ENCODE measurements around the gene TMEM161A.
A peak's percentile ranks its signal among the peaks of the same experiment; 100 is the strongest.

The TMEM161A gene

DNA sequence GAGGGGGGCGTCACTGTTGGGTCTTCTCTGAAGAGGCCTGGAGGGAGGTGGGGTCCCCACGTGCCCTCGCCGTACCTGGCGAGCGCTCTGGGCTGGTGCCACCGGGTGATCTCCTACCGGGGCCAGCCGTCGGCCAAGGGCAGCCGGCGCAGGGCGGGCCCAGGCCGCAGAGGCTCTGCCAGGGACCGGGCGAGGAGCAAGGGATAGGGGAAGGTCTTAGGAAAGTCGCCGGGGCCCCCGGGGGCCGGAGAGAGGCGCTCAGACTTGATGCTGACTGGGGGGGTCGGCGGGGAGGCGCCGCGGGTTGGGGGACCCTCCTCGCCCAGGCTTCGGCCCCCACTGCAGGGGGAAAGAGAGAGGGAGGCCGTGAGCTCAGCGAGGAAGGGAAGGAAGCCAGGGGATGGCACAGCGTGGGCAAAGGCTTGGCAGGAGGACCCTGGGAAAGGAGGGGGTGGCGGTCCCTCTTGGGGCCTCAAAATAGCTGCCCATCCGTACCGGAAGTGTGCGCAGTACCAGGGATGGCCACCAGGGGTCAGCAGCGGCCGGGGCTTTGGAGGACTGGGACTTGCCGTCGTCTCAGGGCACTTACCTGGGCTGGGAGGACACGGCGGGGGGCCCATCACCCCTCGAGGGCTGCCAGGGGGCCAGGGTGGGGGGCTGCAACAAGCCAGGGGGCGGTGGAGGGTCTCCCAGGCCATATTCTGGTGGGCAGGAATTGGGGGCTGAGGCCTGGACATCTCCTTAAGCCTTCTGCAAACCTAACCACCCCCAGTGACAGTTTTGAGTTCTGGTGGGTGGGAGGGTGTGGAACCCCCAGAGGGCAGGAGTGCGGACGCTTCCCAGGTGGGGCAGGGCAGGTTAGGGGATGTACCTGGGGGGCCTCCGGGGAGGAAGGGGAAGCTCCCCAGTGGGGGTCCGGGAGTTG is 7.7 kb upstream of the TMEM161A start (continued):
- no peak for TF ChIP-seq PRDM1 (tag by site-specific recombination; IDR thresholded peaks at IDR 0.05)
- TF ChIP-seq ZNF426 (tag by site-specific recombination; IDR thresholded peaks at IDR 0.05): no peak
- TF ChIP-seq ZNF202 (tag by site-specific recombination; IDR thresholded peaks at IDR 0.05; ENCODE audit: borderline replicate concordance): no peak
- no peak for TF ChIP-seq KLF7 (tag by site-specific recombination; IDR thresholded peaks at IDR 0.05; ENCODE audit: borderline replicate concordance)
- no peak for TF ChIP-seq ZNF548 (tag by site-specific recombination; IDR thresholded peaks at IDR 0.05)
- peak; percentile 13; the same call in 1 of the 2 replicates for TF ChIP-seq GLIS1 (tag by site-specific recombination; IDR thresholded peaks at IDR 0.05)
- no peak for TF ChIP-seq ZNF621 (tag by site-specific recombination; IDR thresholded peaks at IDR 0.05)
- no peak for TF ChIP-seq ZNF76 (tag by site-specific recombination; IDR thresholded peaks at IDR 0.05; ENCODE audit: borderline replicate concordance, low read depth)
- no peak for TF ChIP-seq ZNF792 (tag by site-specific recombination; IDR thresholded peaks at IDR 0.05)
- TF ChIP-seq, protein P1, sequence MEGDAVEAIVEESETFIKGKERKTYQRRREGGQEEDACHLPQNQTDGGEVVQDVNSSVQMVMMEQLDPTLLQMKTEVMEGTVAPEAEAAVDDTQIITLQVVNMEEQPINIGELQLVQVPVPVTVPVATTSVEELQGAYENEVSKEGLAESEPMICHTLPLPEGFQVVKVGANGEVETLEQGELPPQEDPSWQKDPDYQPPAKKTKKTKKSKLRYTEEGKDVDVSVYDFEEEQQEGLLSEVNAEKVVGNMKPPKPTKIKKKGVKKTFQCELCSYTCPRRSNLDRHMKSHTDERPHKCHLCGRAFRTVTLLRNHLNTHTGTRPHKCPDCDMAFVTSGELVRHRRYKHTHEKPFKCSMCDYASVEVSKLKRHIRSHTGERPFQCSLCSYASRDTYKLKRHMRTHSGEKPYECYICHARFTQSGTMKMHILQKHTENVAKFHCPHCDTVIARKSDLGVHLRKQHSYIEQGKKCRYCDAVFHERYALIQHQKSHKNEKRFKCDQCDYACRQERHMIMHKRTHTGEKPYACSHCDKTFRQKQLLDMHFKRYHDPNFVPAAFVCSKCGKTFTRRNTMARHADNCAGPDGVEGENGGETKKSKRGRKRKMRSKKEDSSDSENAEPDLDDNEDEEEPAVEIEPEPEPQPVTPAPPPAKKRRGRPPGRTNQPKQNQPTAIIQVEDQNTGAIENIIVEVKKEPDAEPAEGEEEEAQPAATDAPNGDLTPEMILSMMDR (tag by site-specific recombination; IDR thresholded peaks at IDR 0.05): peak; percentile 81

DNA sequence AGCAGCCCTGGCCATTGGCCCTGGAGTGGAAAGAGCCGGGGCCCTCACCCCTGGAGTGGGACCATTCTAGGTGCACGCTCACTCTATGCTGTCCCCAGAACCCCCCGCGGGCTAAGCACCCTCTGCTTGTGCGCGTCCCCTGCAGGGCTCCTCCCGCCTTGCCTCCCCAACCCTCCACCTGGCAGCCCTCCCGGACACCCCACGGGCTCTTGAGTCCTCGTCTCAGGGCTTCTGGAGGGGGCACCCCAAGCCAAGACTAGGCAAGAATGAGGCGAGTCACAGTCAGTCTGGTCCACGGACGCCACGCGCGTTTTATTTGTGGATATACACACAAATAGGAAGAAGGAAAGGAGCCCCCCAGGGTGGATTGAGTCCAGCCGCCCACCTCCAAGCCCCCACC is 7.0 kb upstream of the TMEM161A start:
- H3K4me1 ChIP-seq (ENCODE audit: control insufficient read depth, insufficient read depth, low read length): no peaks in the 10 kb centered on the region
- no peak overlapping the region for H3K27ac ChIP-seq (ENCODE audit: extremely low read depth, low read depth, low read length)
- ChIA-PET POLR2A (interaction anchor here (1.0 kb wide), 1 partner anchor 10 kb away, joined by 6 read pairs; no protein-coding TSS in a partner anchor), CTCF (interaction anchor here (0.5 to 5.4 kb wide), 13 partner anchors 10 to 345 kb away, joined by 3 to 47 read pairs (median 4); partner anchors contain the start of gene MEF2B)
- H3K4me3 ChIP-seq (ENCODE audit: low read depth, low read length): no peak overlapping the region
- TF ChIP-seq ZNF292 (tag by site-specific recombination; IDR thresholded peaks at IDR 0.05; ENCODE audit: borderline replicate concordance, low read depth): no peak
- TF ChIP-seq ZNF221 (tag by site-specific recombination; IDR thresholded peaks at IDR 0.05; ENCODE audit: borderline replicate concordance): no peak
- TF ChIP-seq ZBTB20 (tag by site-specific recombination; IDR thresholded peaks at IDR 0.05): no peak
- no peak for TF ChIP-seq ZSCAN23 (tag by site-specific recombination; IDR thresholded peaks at IDR 0.05)
- no peak for TF ChIP-seq ZNF335 (tag by site-specific recombination; conservative IDR thresholded peaks at IDR 0.05)
- TF ChIP-seq KLF7 (tag by site-specific recombination; IDR thresholded peaks at IDR 0.05; ENCODE audit: borderline replicate concordance): no peak
- no peak for TF ChIP-seq KLF8 (tag by site-specific recombination; IDR thresholded peaks at IDR 0.05)
- TF ChIP-seq ZNF24 (tag by site-specific recombination; IDR thresholded peaks at IDR 0.05): no peak
- TF ChIP-seq ZNF354C (tag by site-specific recombination; IDR thresholded peaks at IDR 0.05; ENCODE audit: borderline replicate concordance, low read depth): no peak
- TF ChIP-seq ZNF133 (tag by site-specific recombination; IDR thresholded peaks at IDR 0.05): no peak
- TF ChIP-seq HOXA7 (CRISPR knock-in tag; IDR thresholded peaks at IDR 0.05; ENCODE audit: borderline replicate concordance): no peak
- H3K36me3 ChIP-seq (ENCODE audit: control insufficient read depth in 2 of 2, insufficient read depth in 1 of 2, low read length in 2 of 2): peaks cover 0 to 5% of the 10 kb centered on the region in 2 experiments; a peak in 2 of 3 replicates
- no peaks in the 10 kb centered on the region for H3K9me3 ChIP-seq (ENCODE audit: control insufficient read depth, insufficient read depth, low read depth, low read length)

DNA sequence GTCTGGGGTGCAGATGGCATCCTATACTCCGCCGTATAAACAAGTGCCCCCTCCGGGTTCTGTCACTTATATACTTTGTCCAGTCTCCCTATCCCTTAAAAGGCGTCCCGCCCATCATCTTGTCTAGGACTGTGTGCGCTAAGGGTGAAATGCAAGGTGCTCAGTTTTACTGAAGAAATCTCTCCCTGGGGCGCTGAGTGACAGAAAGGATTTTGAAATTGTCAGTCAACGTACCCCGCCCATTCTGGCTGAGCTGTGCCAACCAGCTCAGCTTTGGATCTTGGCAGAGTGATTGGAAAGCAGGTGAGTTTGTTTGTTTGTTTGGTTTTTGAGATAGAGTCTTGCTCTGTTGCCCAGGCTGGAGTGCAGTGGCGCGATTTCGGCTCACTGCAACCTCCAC is 4.1 kb upstream of the TMEM161A start:
- ChIA-PET POLR2A (no interaction called here), CTCF (interaction anchor here (0.6 to 4.7 kb wide), 4 partner anchors 14 to 91 kb away, joined by 3 to 26 read pairs (median 4); partner anchors contain the start of gene SLC25A42)
- no peak for TF ChIP-seq ZNF324 (tag by site-specific recombination; IDR thresholded peaks at IDR 0.05)
- no peak for TF ChIP-seq BCL11A (tag by site-specific recombination; IDR thresholded peaks at IDR 0.05; ENCODE audit: low read depth)
- TF ChIP-seq, protein P2, sequence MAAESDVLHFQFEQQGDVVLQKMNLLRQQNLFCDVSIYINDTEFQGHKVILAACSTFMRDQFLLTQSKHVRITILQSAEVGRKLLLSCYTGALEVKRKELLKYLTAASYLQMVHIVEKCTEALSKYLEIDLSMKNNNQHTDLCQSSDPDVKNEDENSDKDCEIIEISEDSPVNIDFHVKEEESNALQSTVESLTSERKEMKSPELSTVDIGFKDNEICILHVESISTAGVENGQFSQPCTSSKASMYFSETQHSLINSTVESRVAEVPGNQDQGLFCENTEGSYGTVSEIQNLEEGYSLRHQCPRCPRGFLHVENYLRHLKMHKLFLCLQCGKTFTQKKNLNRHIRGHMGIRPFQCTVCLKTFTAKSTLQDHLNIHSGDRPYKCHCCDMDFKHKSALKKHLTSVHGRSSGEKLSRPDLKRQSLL (tag by site-specific recombination; IDR thresholded peaks at IDR 0.05): no peak
- H3K4me1 ChIP-seq (ENCODE audit: control insufficient read depth, insufficient read depth, low read length): peaks cover under 1% of the 10 kb centered on the region; the same call in 1 of the 2 replicates
- H3K36me3 ChIP-seq (ENCODE audit: control insufficient read depth in 2 of 2, insufficient read depth in 1 of 2, low read length in 2 of 2): no peaks in the 10 kb centered on the region
- no peak overlapping the region for H3K4me3 ChIP-seq (ENCODE audit: low read depth, low read length)
- no peak overlapping the region for H3K27ac ChIP-seq (ENCODE audit: extremely low read depth, low read depth, low read length)
- H3K9me3 ChIP-seq (ENCODE audit: control insufficient read depth, insufficient read depth, low read depth, low read length): no peaks in the 10 kb centered on the region

Measured in HEK293 (cell line).